OCI-LY7 (cell line): ENCODE results near the gene OAS3. TPM values are rescaled to one million over a fixed set of nuclear protein-coding genes. Genes with fewer than 3 reads are reported as not detected.

Source experiments
- BruUV-seq: library from RNA; stranded (reverse); fragments of 400-500 nt; replicated peaks from 2 replicates; lab custom pipeline; 2021; lab: Mats Ljungman, UMichigan
- CTCF ChIA-PET: fragments of 300-600 bp; sonication (Branson Sonifier 250); formaldehyde crosslinking; loops from one replicate; lab custom pipeline; 2022; ENCODE audit warnings: antibody characterized with exemption; ENCODE audit not compliant: unreplicated experiment; lab: Charles Lee
- POLR2A ChIA-PET: fragments of 300-600 bp; sonication (Branson Sonifier 250); formaldehyde crosslinking; loops from one replicate; lab custom pipeline; 2022; ENCODE audit warnings: antibody characterized with exemption; lab: Charles Lee
- DNase-seq: peaks from one replicate; pipeline ENCODE4 v3.0.0-alpha.2; 2015; ENCODE audit warnings: low spot score
- H2AFZ ChIP-seq: fragments of 200-600 bp; sonication (generic), shearing (Covaris generic); 2 replicates; pipeline ENCODE4 v1.6.1; 2014; ENCODE audit warnings: mild to moderate bottlenecking, antibody characterized with exemption, low read length, moderate library complexity
- H3K27ac ChIP-seq: fragments of 200-600 bp; sonication (generic); 2 replicates; pipeline ENCODE4 v1.5.1; 2014; ENCODE audit warnings: mixed run types, low read depth, mild to moderate bottlenecking, moderate library complexity, low read length, inconsistent platforms; ENCODE audit not compliant: poor library complexity, severe bottlenecking
- H3K36me3 ChIP-seq: fragments of 200-600 bp; sonication (generic); 2 replicates; pipeline ENCODE4 v1.6.1; 2014; ENCODE audit warnings: mild to moderate bottlenecking, antibody characterized with exemption, low read length, moderate library complexity, mixed read lengths; ENCODE audit not compliant: insufficient read depth
- H3K4me1 ChIP-seq: fragments of 200-600 bp; sonication (generic); 2 replicates; pipeline ENCODE4 v1.5.1; 2014; ENCODE audit warnings: mild to moderate bottlenecking, low read length; ENCODE audit not compliant: insufficient read depth, poor library complexity, severe bottlenecking
- H3K4me2 ChIP-seq: fragments of 200-600 bp; sonication (generic); 2 replicates; pipeline ENCODE4 v1.6.1; 2014; ENCODE audit warnings: mild to moderate bottlenecking, low read length
- H3K4me3 ChIP-seq: fragments of 200-600 bp; sonication (generic); 2 replicates; pipeline ENCODE4 v1.5.1; 2014; ENCODE audit warnings: mild to moderate bottlenecking, low read depth, low read length; ENCODE audit not compliant: poor library complexity, severe bottlenecking
- H3K79me2 ChIP-seq: fragments of 200-600 bp; sonication (generic); 2 replicates; pipeline ENCODE4 v1.6.1; 2016; ENCODE audit warnings: low read depth, mild to moderate bottlenecking, low read length, moderate library complexity, mixed read lengths; ENCODE audit not compliant: insufficient read depth
- H3K9me2 ChIP-seq: fragments of 200-600 bp; sonication (generic); 2 replicates; pipeline ENCODE4 v1.6.1; 2016; ENCODE audit warnings: mild to moderate bottlenecking, low read length, mixed read lengths; ENCODE audit not compliant: insufficient read depth
- H3K9me3 ChIP-seq: fragments of 200-600 bp; sonication (generic); 2 replicates; pipeline ENCODE4 v1.6.1; 2014; ENCODE audit warnings: mild to moderate bottlenecking, mixed run types, low read length, mixed read lengths
- H4K20me1 ChIP-seq: fragments of 200-600 bp; sonication (generic); 2 replicates; pipeline ENCODE4 v1.6.1; 2014; ENCODE audit warnings: mild to moderate bottlenecking, antibody characterized with exemption, low read length, moderate library complexity, mixed read lengths; ENCODE audit not compliant: insufficient read depth
- CTCF ChIP-seq: fragments of 200-600 bp; sonication (generic); conservative IDR thresholded peaks from 2 replicates; pipeline ENCODE4 v1.5.1; 2014; ENCODE audit warnings: mild to moderate bottlenecking, antibody characterized with exemption, low read length, moderate library complexity, mixed read lengths
- EZH2phosphoT487 ChIP-seq: fragments of 200-600 bp; sonication (generic); IDR thresholded peaks from 2 replicates; pipeline ENCODE4 v1.6.1; 2018; ENCODE audit warnings: low read depth, borderline replicate concordance, mild to moderate bottlenecking, mixed run types, antibody characterized with exemption, low read length, moderate library complexity, mixed read lengths
- intact Hi-C: fragments of 100-400 bp; cut with micrococcal nuclease; formaldehyde crosslinking; loops from one replicate; pipeline ENCODE4 v1.10.0; 2022; ENCODE audit not compliant: unreplicated experiment
- total RNA-seq, 2 experiments: library from RNA; depleted of rRNA in 1 of 2; stranded (reverse); fragments of >200 nt in 1 of 2; shearing (Covaris generic) in 1 of 2; gene quantifications; 2 replicates each; pipeline ENCODE4 v1.2.3, GENCODE V29; 2014 to 2022

The OAS3 gene
- total RNA-seq, 2 experiments from 2014 or later, result 0.79 to 9.2 TPM

- no peak for DNase-seq
- no peak for TF ChIP-seq CTCF
- no peak overlapping the region for H3K4me2 ChIP-seq
- intact Hi-C loops, result no loop called here
- H3K79me2 ChIP-seq, result no peaks in the 10 kb centered on the region
- no peaks in the 10 kb centered on the region; the same call in 1 of the 2 replicates for H4K20me1 ChIP-seq
- BruUV-seq, result no TSS peak
- H2AFZ ChIP-seq, result no peak overlapping the region
- H3K4me3 ChIP-seq, result no peak overlapping the region
- no peaks in the 10 kb centered on the region for H3K9me3 ChIP-seq
- H3K9me2 ChIP-seq, result no peaks in the 10 kb centered on the region
- H3K36me3 ChIP-seq, result no peaks in the 10 kb centered on the region
- ChIA-PET CTCF (no interaction called here), POLR2A (no interaction called here)
- H3K27ac ChIP-seq, result no peak overlapping the region
- no peaks in the 10 kb centered on the region for H3K4me1 ChIP-seq
These were observed 10.8 kb upstream of the OAS3 start for GRCh38 chr12:112927475-112927874.

- Histone ChIP-seq H3K4me3 (no peak overlapping the region), H4K20me1 (no peaks in the 10 kb centered on the region; the same call in 1 of the 2 replicates), H3K9me2 (no peaks in the 10 kb centered on the region), H3K4me2 (no peak overlapping the region), H2AFZ (no peak overlapping the region), H3K9me3 (no peaks in the 10 kb centered on the region), H3K79me2 (no peaks in the 10 kb centered on the region), H3K4me1 (no peaks in the 10 kb centered on the region), H3K36me3 (no peaks in the 10 kb centered on the region), H3K27ac (no peak overlapping the region)
- intact Hi-C loops, result no loop called here
- POLR2A ChIA-PET, result no interaction called here
- CTCF ChIA-PET, result interaction anchor here (1.1 kb wide), 1 partner anchor 27 kb away, joined by 3 read pairs; no protein-coding TSS in a partner anchor
- no peak for DNase-seq
- no TSS peak for BruUV-seq
- TF ChIP-seq CTCF, result no peak
- no peak for TF ChIP-seq EZH2phosphoT487
These were observed 10.3 kb upstream of the OAS3 start for GRCh38 chr12:112927925-112928324.

GRCh38 chr12:112928978-112929377 is 9.3 kb upstream of the OAS3 start:
- DNase-seq, result no peak
- no peak overlapping the region for H2AFZ ChIP-seq
- no TSS peak for BruUV-seq
- ChIA-PET CTCF (interaction anchor here (1.1 kb wide), 1 partner anchor 29 kb away, joined by 3 read pairs; no protein-coding TSS in a partner anchor), POLR2A (interaction anchor here (1.1 kb wide), 1 partner anchor 27 kb away, joined by 7 read pairs; no protein-coding TSS in a partner anchor)
- no peaks in the 10 kb centered on the region for H3K79me2 ChIP-seq
- intact Hi-C loops, result no loop called here
- no peaks in the 10 kb centered on the region for H3K9me3 ChIP-seq
- no peaks in the 10 kb centered on the region for H3K36me3 ChIP-seq
- H3K9me2 ChIP-seq, result no peaks in the 10 kb centered on the region
- H4K20me1 ChIP-seq, result no peaks in the 10 kb centered on the region; the same call in 1 of the 2 replicates
- no peaks in the 10 kb centered on the region for H3K4me1 ChIP-seq
- no peak for TF ChIP-seq EZH2phosphoT487
- peak; percentile 46 for TF ChIP-seq CTCF
- H3K4me3 ChIP-seq, result no peak overlapping the region
- H3K4me2 ChIP-seq, result no peak overlapping the region
- H3K27ac ChIP-seq, result no peak overlapping the region
